A549 (cell line): ENCODE data around the gene F13B. TPM values are rescaled to one million over a fixed set of nuclear protein-coding genes. Genes with fewer than 3 reads are reported as not detected.

Source experiments
- ATAC-seq, 2 experiments: fragments of 200-7000 bp in 1 of 2; fragments of >200 bp in 1 of 2; cut with Nextera tagmentation in 1 of 2; cut with Tn5 transposase in 1 of 2; 3 replicates each; pipeline versions ENCODE4 v1.8.0 to v1.9.1; 2018 to 2020; ENCODE audit warnings: mild to moderate bottlenecking in 1 of 2, moderate library complexity in 1 of 2
- CTCF ChIA-PET: fragments of 300-600 bp; sonication (Branson Sonifier 250); formaldehyde crosslinking; extraction: SDS; loops from one replicate; lab custom pipeline; 2021; ENCODE audit warnings: antibody characterized with exemption, inconsistent platforms; lab: Yijun Ruan, JAX
- POLR2A ChIA-PET: fragments of 350-600 bp; formaldehyde crosslinking; extraction: SDS; loops from one replicate; lab custom pipeline; 2021; ENCODE audit warnings: antibody characterized with exemption, inconsistent platforms; lab: Yijun Ruan, JAX
- DNase-seq, 2 experiments: peaks; one replicate each; pipeline versions ENCODE4 v3.0.0 to v3.0.0-alpha.2; 2011 to 2016; ENCODE audit warnings: low read depth in 1 of 2, low spot score in 1 of 2
- FAIRE-seq: peaks from 2 replicates; lab custom pipeline; 2011; peaks lifted over from hg19 to GRCh38; lab: Jason Lieb, UNC
- H3K27ac ChIP-seq, 2 experiments: fragments of >200 bp; sonication (Bioruptor Twin); formaldehyde crosslinking; 3 replicates each; pipeline ENCODE4 v1.5.1; 2016 to 2017
- H3K4me1 ChIP-seq: fragments of >200 bp; sonication (Bioruptor Twin); formaldehyde crosslinking; 3 replicates; pipeline ENCODE4 v1.6.1; 2016
- H3K4me2 ChIP-seq: fragments of >200 bp; sonication (Bioruptor Twin); formaldehyde crosslinking; 3 replicates; pipeline ENCODE4 v1.6.1; 2016
- H3K4me3 ChIP-seq: fragments of >200 bp; sonication (Bioruptor Twin); formaldehyde crosslinking; 3 replicates; pipeline ENCODE4 v1.5.1; 2016
- H3K9me3 ChIP-seq: fragments of >200 bp; sonication (Bioruptor Twin); formaldehyde crosslinking; 3 replicates; pipeline ENCODE4 v1.6.1; 2016
- ATOH8 ChIP-seq: fragments of 250-450 bp; sonication (Bioruptor Pico); IDR thresholded peaks from 2 replicates; pipeline ENCODE4 v1.5.0; 2020; ENCODE audit warnings: low read depth, mild to moderate bottlenecking, moderate library complexity
- CBX8 ChIP-seq: fragments of 200-600 bp; sonication (generic); IDR thresholded peaks from 2 replicates; pipeline ENCODE4 v1.6.1; 2016
- EHF ChIP-seq: fragments of 250-450 bp; sonication (Bioruptor Pico); IDR thresholded peaks from 2 replicates; pipeline ENCODE4 v1.5.0; 2020; ENCODE audit warnings: mild to moderate bottlenecking
- EHMT2 ChIP-seq: fragments of 200-600 bp; sonication (generic); IDR thresholded peaks from 2 replicates; pipeline ENCODE4 v1.6.1; 2016; ENCODE audit warnings: antibody characterized with exemption, low read depth, mild to moderate bottlenecking, moderate library complexity
- EP300 ChIP-seq, 2 experiments: fragments of >200 bp; sonication (Bioruptor Twin); formaldehyde crosslinking; IDR thresholded peaks; 2 replicates in 1 of 2; 3 replicates in 1 of 2; pipeline ENCODE4 v1.6.1; 2016 to 2017
- FOSL2 ChIP-seq, 2 experiments: fragments of 450-650 bp in 1 of 2; fragments of >200 bp in 1 of 2; sonication (Bioruptor Twin) in 1 of 2; formaldehyde crosslinking; IDR thresholded peaks; 2 replicates each; pipeline versions ENCODE4 v1.5.0 to v1.6.1; 2016 to 2020; ENCODE audit warnings: mild to moderate bottlenecking in 1 of 2, moderate library complexity in 1 of 2
- GATA3 ChIP-seq: IDR thresholded peaks from 2 replicates; pipeline ENCODE4 v1.6.1; 2012; ENCODE audit warnings: borderline replicate concordance
- HOXA7 ChIP-seq: fragments of 250-450 bp; sonication (Bioruptor Pico); IDR thresholded peaks from 2 replicates; pipeline ENCODE4 v1.5.0; 2020; ENCODE audit warnings: mild to moderate bottlenecking, moderate library complexity
- HOXB5 ChIP-seq: fragments of 250-450 bp; sonication (Bioruptor Pico); IDR thresholded peaks from 2 replicates; pipeline ENCODE4 v1.5.0; 2020; ENCODE audit warnings: mild to moderate bottlenecking, moderate library complexity
- JUNB ChIP-seq: fragments of >200 bp; sonication (Bioruptor Twin); formaldehyde crosslinking; IDR thresholded peaks from 2 replicates; pipeline ENCODE4 v1.6.1; 2016
- KDM5A ChIP-seq: fragments of 200-600 bp; sonication (generic); IDR thresholded peaks from 2 replicates; pipeline ENCODE4 v1.6.1; 2016; ENCODE audit warnings: antibody characterized with exemption, mild to moderate bottlenecking
- MAFK ChIP-seq: fragments of 450-650 bp; IDR thresholded peaks from 2 replicates; pipeline ENCODE4 v1.6.1; 2014; ENCODE audit not compliant: partially characterized antibody
- MAX ChIP-seq: IDR thresholded peaks from 2 replicates; pipeline ENCODE4 v1.6.1; 2012
- NFE2L2 ChIP-seq: fragments of 150-350 bp; conservative IDR thresholded peaks from 2 replicates; pipeline ENCODE4 v1.6.1; 2014; ENCODE audit warnings: low read length
- PBX3 ChIP-seq: IDR thresholded peaks from 2 replicates; pipeline ENCODE4 v1.6.1; 2012
- PHF8 ChIP-seq: fragments of 200-600 bp; sonication (generic); IDR thresholded peaks from 2 replicates; pipeline ENCODE4 v1.6.1; 2016; ENCODE audit warnings: low read depth, mild to moderate bottlenecking, antibody characterized with exemption, moderate library complexity, borderline replicate concordance
- POLR2AphosphoS2 ChIP-seq: conservative IDR thresholded peaks from 2 replicates; pipeline ENCODE4 v1.6.1; 2012; ENCODE audit warnings: low read length, improper control_type of control experiment, inconsistent platforms
- RNF2 ChIP-seq: fragments of 200-600 bp; sonication (generic); IDR thresholded peaks from 2 replicates; pipeline ENCODE4 v1.6.1; 2016; ENCODE audit warnings: low read depth, mild to moderate bottlenecking, antibody characterized with exemption, moderate library complexity, borderline replicate concordance
- TFCP2L1 ChIP-seq: fragments of 250-450 bp; sonication (Bioruptor Pico); IDR thresholded peaks from 2 replicates; pipeline ENCODE4 v1.5.0; 2021; ENCODE audit warnings: mild to moderate bottlenecking
- USF2 ChIP-seq: fragments of 450-650 bp; IDR thresholded peaks from 2 replicates; pipeline ENCODE4 v1.6.1; 2014; ENCODE audit warnings: antibody characterized with exemption
- ZC3H11A ChIP-seq: fragments of 450-650 bp; IDR thresholded peaks from 2 replicates; pipeline ENCODE4 v1.6.1; 2014; ENCODE audit warnings: antibody characterized with exemption, mild to moderate bottlenecking
- ZFP36 ChIP-seq: fragments of 450-650 bp; IDR thresholded peaks from 2 replicates; pipeline ENCODE4 v1.6.1; 2014; ENCODE audit warnings: borderline replicate concordance; ENCODE audit not compliant: partially characterized antibody
- WGBS: methylation state at CpG from one replicate; pipeline ENCODE4 v1.1.6; 2017; ENCODE audit errors: missing lambda C conversion rate; 5-methylcytosine and 5-hydroxymethylcytosine counted together
- polyA plus RNA-seq, 4 experiments: library from polyadenylated mRNA; depleted of rRNA in 3 of 4; stranded (reverse); fragments of >200 nt; fragmentation: RNase III in 1 of 4; extraction: RNeasy Plus Mini Kit Qiagen cat#74134 plus additional on column Dnase treatment in 1 of 4; gene quantifications; 2 replicates in 3 of 4; 3 replicates in 1 of 4; pipeline ENCODE4 v1.2.3, GENCODE V29; 2011 to 2017
- TF ChIP-seq, protein P1 (sequence below): fragments of >200 bp; sonication (Bioruptor Twin); formaldehyde crosslinking; IDR thresholded peaks from 3 replicates; pipeline ENCODE4 v1.5.1; 2016

F13B gene
- polyA plus RNA-seq, 2 of the 4 experiments (the other 2 are of a cell fraction): 0.19 to 0.75 TPM

DNA sequence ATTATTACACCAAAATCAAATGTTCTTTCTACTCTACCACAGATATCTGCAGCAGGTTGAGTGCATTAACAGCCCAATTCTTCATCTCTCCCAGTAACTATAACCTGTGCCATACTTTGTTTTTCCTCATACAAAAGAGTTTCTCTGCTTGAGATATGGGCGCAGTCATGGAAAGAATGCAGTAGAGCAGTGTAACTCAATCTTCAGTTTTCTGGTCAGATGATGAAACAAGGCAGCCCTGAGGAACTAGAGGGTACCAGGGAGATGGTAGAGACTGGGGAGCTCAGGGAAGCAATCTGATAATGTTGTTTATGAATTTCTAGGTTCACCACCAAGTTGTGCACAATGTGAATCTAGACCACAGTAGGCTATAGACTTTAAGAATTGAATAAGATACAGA lies 39.8 kb upstream of the F13B start:
- no peak for FAIRE-seq
- H3K4me2 ChIP-seq: no peak overlapping the region
- TF ChIP-seq FOSL2 (IDR thresholded peaks at IDR 0.05) (no peak), FOSL2 (CRISPR knock-in tag; IDR thresholded peaks at IDR 0.05) (no peak), PBX3 (no peak), MAX (no peak), HOXA7 (CRISPR knock-in tag) (no peak), RNF2 (no peak), ZC3H11A (no peak), EHF (CRISPR knock-in tag) (no peak), GATA3 (no peak), PHF8 (no peak), EP300 (IDR thresholded peaks at IDR 0.05) (no peak), ZFP36 (no peak), TFCP2L1 (CRISPR knock-in tag) (no peak), JUNB (no peak), NFE2L2 (no peak), KDM5A (no peak), EHMT2 (no peak)
- TF ChIP-seq, protein P1, sequence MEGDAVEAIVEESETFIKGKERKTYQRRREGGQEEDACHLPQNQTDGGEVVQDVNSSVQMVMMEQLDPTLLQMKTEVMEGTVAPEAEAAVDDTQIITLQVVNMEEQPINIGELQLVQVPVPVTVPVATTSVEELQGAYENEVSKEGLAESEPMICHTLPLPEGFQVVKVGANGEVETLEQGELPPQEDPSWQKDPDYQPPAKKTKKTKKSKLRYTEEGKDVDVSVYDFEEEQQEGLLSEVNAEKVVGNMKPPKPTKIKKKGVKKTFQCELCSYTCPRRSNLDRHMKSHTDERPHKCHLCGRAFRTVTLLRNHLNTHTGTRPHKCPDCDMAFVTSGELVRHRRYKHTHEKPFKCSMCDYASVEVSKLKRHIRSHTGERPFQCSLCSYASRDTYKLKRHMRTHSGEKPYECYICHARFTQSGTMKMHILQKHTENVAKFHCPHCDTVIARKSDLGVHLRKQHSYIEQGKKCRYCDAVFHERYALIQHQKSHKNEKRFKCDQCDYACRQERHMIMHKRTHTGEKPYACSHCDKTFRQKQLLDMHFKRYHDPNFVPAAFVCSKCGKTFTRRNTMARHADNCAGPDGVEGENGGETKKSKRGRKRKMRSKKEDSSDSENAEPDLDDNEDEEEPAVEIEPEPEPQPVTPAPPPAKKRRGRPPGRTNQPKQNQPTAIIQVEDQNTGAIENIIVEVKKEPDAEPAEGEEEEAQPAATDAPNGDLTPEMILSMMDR: no peak
- CTCF ChIA-PET: no interaction called here
- no peak overlapping the region for H3K4me3 ChIP-seq
- DNase-seq: no peak
- no peaks in the 10 kb centered on the region for H3K9me3 ChIP-seq
- ATAC-seq: no peak
- H3K4me1 ChIP-seq: no peaks in the 10 kb centered on the region
- POLR2A ChIA-PET: no interaction called here
- 100% methylated on average over 1 of the region's 1 CpG for WGBS
- no peak overlapping the region for H3K27ac ChIP-seq

- TF ChIP-seq HOXB5 (CRISPR knock-in tag): no peak
- no peak for TF ChIP-seq CBX8
- TF ChIP-seq ATOH8 (CRISPR knock-in tag): no peak
- no peak for TF ChIP-seq POLR2AphosphoS2
- Histone ChIP-seq H3K9me3 (no peaks in the 10 kb centered on the region), H3K4me2 (no peak overlapping the region), H3K4me1 (no peaks in the 10 kb centered on the region), H3K27ac (no peak overlapping the region), H3K4me3 (no peak overlapping the region)
- DNase-seq: no peak
- 98% methylated on average over 5 of the region's 5 CpGs for WGBS
- FAIRE-seq: no peak
- ChIA-PET CTCF (no interaction called here), POLR2A (no interaction called here)
- ATAC-seq: no peak
These were observed 36.2 kb upstream of the F13B start for GRCh38 chr1:197103300-197103699.

DNA sequence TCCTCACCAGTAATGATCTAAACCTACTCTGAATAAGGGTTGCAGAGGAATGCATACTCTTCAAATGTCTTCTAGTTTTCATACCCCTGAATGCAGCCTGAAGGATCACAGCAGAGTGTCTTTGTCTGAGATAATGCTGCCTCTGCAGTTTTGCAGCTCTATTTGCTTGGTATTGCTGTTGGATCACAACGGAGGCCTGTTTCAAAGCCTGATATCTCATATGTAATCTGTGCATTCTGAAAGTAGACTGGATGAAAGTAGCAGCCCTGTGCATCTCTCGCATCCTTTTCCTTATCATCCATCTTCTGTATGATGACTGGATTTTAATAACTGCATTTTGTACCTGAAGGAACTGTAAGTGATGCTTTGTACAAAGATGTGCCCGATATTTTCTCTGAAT lies 34.9 kb upstream of the F13B start:
- no peak for TF ChIP-seq USF2
- peak; percentile 69 for TF ChIP-seq MAFK
- ATAC-seq (no peak), FAIRE-seq (no peak), DNase-seq (no peak)
- H3K4me1 ChIP-seq: no peaks in the 10 kb centered on the region
- ChIA-PET POLR2A (no interaction called here), CTCF (no interaction called here)
- WGBS: 83% methylated on average over 3 of the region's 3 CpGs
- no peak overlapping the region for H3K4me3 ChIP-seq
- no peak overlapping the region for H3K27ac ChIP-seq
- no peak overlapping the region for H3K4me2 ChIP-seq
- no peaks in the 10 kb centered on the region for H3K9me3 ChIP-seq
